Stimulated activated naive CD8-positive, alpha-beta T cell treated with anti-CD3 and anti-CD28 coated beads, Interleukin-15, Interleukin-2, amounts not matched to agents 100 ng/mL and 50 ng/mL, for 24 hours (primary cell): Measurements from ENCODE around the gene GLT8D2.
"Not testable (repeated sequence)": the region's sequence is repeated elsewhere in the genome, so short reads cannot be mapped to it uniquely, and the experiment has no call there.

Experiments
- H3K27ac Mint-ChIP-seq: one replicate; pipeline ENCODE4 v1.8.0; 2021; ENCODE audit warnings: mild to moderate bottlenecking, mixed read lengths
- H3K27me3 Mint-ChIP-seq: one replicate; pipeline ENCODE4 v1.8.0; 2021; ENCODE audit warnings: mixed read lengths
- H3K36me3 Mint-ChIP-seq: one replicate; pipeline ENCODE4 v1.8.0; 2021; ENCODE audit warnings: low read depth, mixed read lengths
- H3K4me1 Mint-ChIP-seq: one replicate; pipeline ENCODE4 v1.8.0; 2021; ENCODE audit warnings: low read depth, mixed read lengths
- H3K4me3 Mint-ChIP-seq: one replicate; pipeline ENCODE4 v1.8.0; 2021; ENCODE audit warnings: mild to moderate bottlenecking, mixed read lengths
- H3K9me3 Mint-ChIP-seq: one replicate; pipeline ENCODE4 v1.8.0; 2021; ENCODE audit warnings: mixed read lengths

GLT8D2 gene

GRCh38 chr12:104059963-104060362 is 10.0 kb upstream of the GLT8D2 start:
- Mint-ChIP-seq H3K9me3 (peaks cover 3% of the 10 kb centered on the region), H3K36me3 (no peaks in the 10 kb centered on the region), H3K4me3 (no peak overlapping the region), H3K27me3 (peaks cover 22% of the 10 kb centered on the region), H3K27ac (no peak overlapping the region), H3K4me1 (peaks cover 6% of the 10 kb centered on the region)

GRCh38 chr12:104058802-104059201 is 8.8 kb upstream of the GLT8D2 start:
- no peak overlapping the region for H3K27ac Mint-ChIP-seq
- no peak overlapping the region for H3K4me3 Mint-ChIP-seq
- no peaks in the 10 kb centered on the region for H3K36me3 Mint-ChIP-seq
- H3K27me3 Mint-ChIP-seq = peaks cover 32% of the 10 kb centered on the region
- H3K4me1 Mint-ChIP-seq = peaks cover 6% of the 10 kb centered on the region
- H3K9me3 Mint-ChIP-seq = peaks cover 3% of the 10 kb centered on the region

GRCh38 chr12:104057771-104058197 is 7.8 kb upstream of the GLT8D2 start:
- no peak overlapping the region for H3K4me3 Mint-ChIP-seq
- peaks cover 38% of the 10 kb centered on the region for H3K27me3 Mint-ChIP-seq
- peaks cover 3% of the 10 kb centered on the region for H3K9me3 Mint-ChIP-seq
- H3K4me1 Mint-ChIP-seq = no peaks in the 10 kb centered on the region
- H3K27ac Mint-ChIP-seq = no peak overlapping the region
- H3K36me3 Mint-ChIP-seq = no peaks in the 10 kb centered on the region

GRCh38 chr12:104056419-104056972 is 6.5 kb upstream of the GLT8D2 start:
- Mint-ChIP-seq H3K36me3 (no peaks in the 10 kb centered on the region), H3K27me3 (peaks cover 46% of the 10 kb centered on the region), H3K27ac (no peak overlapping the region)

GRCh38 chr12:104055686-104056388 is 5.8 kb upstream of the GLT8D2 start:
- no peak overlapping the region for H3K4me3 Mint-ChIP-seq
- peaks cover 3% of the 10 kb centered on the region for H3K9me3 Mint-ChIP-seq
- H3K36me3 Mint-ChIP-seq = no peaks in the 10 kb centered on the region
- no peak overlapping the region for H3K27ac Mint-ChIP-seq
- H3K27me3 Mint-ChIP-seq = peaks cover 48% of the 10 kb centered on the region
- H3K4me1 Mint-ChIP-seq = no peaks in the 10 kb centered on the region

More at GRCh38 chr12:104056419-104056972, 6.5 kb upstream of the GLT8D2 start:
- no peaks in the 10 kb centered on the region for H3K4me1 Mint-ChIP-seq
- no peak overlapping the region for H3K4me3 Mint-ChIP-seq
- peaks cover 3% of the 10 kb centered on the region for H3K9me3 Mint-ChIP-seq

GRCh38 chr12:104054681-104055346 is 4.8 kb upstream of the GLT8D2 start:
- Mint-ChIP-seq H3K27me3 (peaks cover 47% of the 10 kb centered on the region), H3K4me1 (peaks cover 6% of the 10 kb centered on the region), H3K4me3 (no peak overlapping the region), H3K27ac (no peak overlapping the region), H3K9me3 (peaks cover 3% of the 10 kb centered on the region), H3K36me3 (no peaks in the 10 kb centered on the region)

GRCh38 chr12:104050436-104050835 is 449 bp upstream of the GLT8D2 start:
- Mint-ChIP-seq H3K4me1 (peaks cover 6% of the 10 kb centered on the region), H3K27me3 (peaks cover 45% of the 10 kb centered on the region), H3K27ac (no peak overlapping the region), H3K4me3 (no peak overlapping the region), H3K36me3 (no peaks in the 10 kb centered on the region), H3K9me3 (no peaks in the 10 kb centered on the region)

- H3K4me1 Mint-ChIP-seq = peaks cover 6% of the 10 kb centered on the region
- H3K27ac Mint-ChIP-seq = no peak overlapping the region
- H3K27me3 Mint-ChIP-seq = peaks cover 41% of the 10 kb centered on the region
- H3K9me3 Mint-ChIP-seq = no peaks in the 10 kb centered on the region
- no peaks in the 10 kb centered on the region for H3K36me3 Mint-ChIP-seq
- H3K4me3 Mint-ChIP-seq = no peak overlapping the region
Measured at GRCh38 chr12:104049278-104049902, 597 bp downstream of the GLT8D2 start.

GRCh38 chr12:104048811-104049210 is 1.2 kb downstream of the GLT8D2 start:
- H3K4me1 Mint-ChIP-seq = peaks cover 6% of the 10 kb centered on the region
- H3K4me3 Mint-ChIP-seq = no peak overlapping the region
- H3K36me3 Mint-ChIP-seq = no peaks in the 10 kb centered on the region
- no peaks in the 10 kb centered on the region for H3K9me3 Mint-ChIP-seq
- H3K27ac Mint-ChIP-seq = no peak overlapping the region
- peaks cover 35% of the 10 kb centered on the region for H3K27me3 Mint-ChIP-seq

GRCh38 chr12:104048162-104048561 is 1.8 kb downstream of the GLT8D2 start:
- no peak overlapping the region for H3K4me3 Mint-ChIP-seq
- no peaks in the 10 kb centered on the region for H3K9me3 Mint-ChIP-seq
- no peak overlapping the region for H3K27ac Mint-ChIP-seq
- peaks cover 33% of the 10 kb centered on the region for H3K27me3 Mint-ChIP-seq
- H3K36me3 Mint-ChIP-seq = no peaks in the 10 kb centered on the region
- H3K4me1 Mint-ChIP-seq = peaks cover 6% of the 10 kb centered on the region

GRCh38 chr12:104046306-104046705 is 3.7 kb downstream of the GLT8D2 start:
- no peaks in the 10 kb centered on the region for H3K36me3 Mint-ChIP-seq
- peaks cover 24% of the 10 kb centered on the region for H3K27me3 Mint-ChIP-seq
- H3K9me3 Mint-ChIP-seq = no peaks in the 10 kb centered on the region
- no peak overlapping the region for H3K27ac Mint-ChIP-seq
- no peak overlapping the region for H3K4me3 Mint-ChIP-seq
- peaks cover 6% of the 10 kb centered on the region for H3K4me1 Mint-ChIP-seq

GRCh38 chr12:104044158-104044557 is 5.8 kb downstream of the GLT8D2 start:
- Mint-ChIP-seq H3K4me1 (no peaks in the 10 kb centered on the region), H3K36me3 (no peaks in the 10 kb centered on the region), H3K27ac (no peak overlapping the region), H3K4me3 (no peak overlapping the region), H3K27me3 (peaks cover 9% of the 10 kb centered on the region), H3K9me3 (no peaks in the 10 kb centered on the region)

GRCh38 chr12:104042580-104042979 is 7.4 kb downstream of the GLT8D2 start:
- Mint-ChIP-seq H3K9me3 (no peaks in the 10 kb centered on the region), H3K36me3 (no peaks in the 10 kb centered on the region), H3K27ac (no peak overlapping the region), H3K4me3 (no peak overlapping the region), H3K4me1 (no peaks in the 10 kb centered on the region), H3K27me3 (peaks cover 4% of the 10 kb centered on the region)

- H3K4me1 Mint-ChIP-seq = not testable (repeated sequence)
Measured at GRCh38 chr12:104039769-104040168, 10.2 kb downstream of the GLT8D2 start.

GRCh38 chr12:104036143-104036542 is 13.8 kb downstream of the GLT8D2 start:
- H3K36me3 Mint-ChIP-seq, H3K4me1 Mint-ChIP-seq, H3K4me3 Mint-ChIP-seq, H3K9me3 Mint-ChIP-seq, H3K27ac Mint-ChIP-seq: not testable (repeated sequence)
- peaks cover 12% of the 10 kb centered on the region for H3K27me3 Mint-ChIP-seq

More at GRCh38 chr12:104039769-104040168, 10.2 kb downstream of the GLT8D2 start:
- H3K27me3 Mint-ChIP-seq = peaks cover 16% of the 10 kb centered on the region
- not testable (repeated sequence) for H3K9me3 Mint-ChIP-seq, H3K36me3 Mint-ChIP-seq, H3K27ac Mint-ChIP-seq, H3K4me3 Mint-ChIP-seq
